ENCODE measurements around the gene ABR. TPM values are rescaled to one million over a fixed set of nuclear protein-coding genes. Genes with fewer than 3 reads are reported as not detected.

The ABR gene
- total RNA-seq, 1 donor = 64.6 TPM

GRCh38 chr17:1202291-1202690, 22.5 kb upstream of the ABR start:
- DNase-seq (ENCODE audit: low read depth in 2 of 3, low spot score in 2 of 3) = no peak

GRCh38 chr17:1201132-1201702, 21.4 kb upstream of the ABR start:
- peak in 1 of 3 donors; percentile 41 for DNase-seq (ENCODE audit: low read depth in 2 of 3, low spot score in 2 of 3)

- DNase-seq (ENCODE audit: low read depth in 2 of 3, low spot score in 2 of 3) = peak in 1 of 3 donors; percentile 51
Measured at GRCh38 chr17:1199271-1199743, 19.5 kb upstream of the ABR start.

- DNase-seq (ENCODE audit: low read depth in 2 of 3, low spot score in 2 of 3) = peak in 2 of 3 donors; percentile 99
Measured at GRCh38 chr17:1197781-1198490, 18.2 kb upstream of the ABR start.

- DNase-seq (ENCODE audit: low read depth in 2 of 3, low spot score in 2 of 3) = peak in 2 of 3 donors; percentile 67 to 71
Measured at GRCh38 chr17:1197379-1197778, 17.6 kb upstream of the ABR start.

- no peak for DNase-seq (ENCODE audit: low read depth in 2 of 3, low spot score in 2 of 3)
Measured at GRCh38 chr17:1196946-1197345, 17.2 kb upstream of the ABR start.

- DNase-seq (ENCODE audit: low read depth in 2 of 3, low spot score in 2 of 3) = no peak
Measured at GRCh38 chr17:1192911-1193699, 13.3 kb upstream of the ABR start.

GRCh38 chr17:1190751-1191331, 11.1 kb upstream of the ABR start:
- DNase-seq (ENCODE audit: low read depth in 2 of 3, low spot score in 2 of 3) = peak in 1 of 3 donors; percentile 33

GRCh38 chr17:1188812-1189504, 9.2 kb upstream of the ABR start:
- no peak for DNase-seq (ENCODE audit: low read depth in 2 of 3, low spot score in 2 of 3)

GRCh38 chr17:1186923-1187771, 7.4 kb upstream of the ABR start:
- peak in 2 of 3 donors; percentile 76 to 84 for DNase-seq (ENCODE audit: low read depth in 2 of 3, low spot score in 2 of 3)

- no peak for DNase-seq (ENCODE audit: low read depth in 2 of 3, low spot score in 2 of 3)
Measured at GRCh38 chr17:1186214-1186820, 6.5 kb upstream of the ABR start.

GRCh38 chr17:1183171-1183873, 3.5 kb upstream of the ABR start:
- DNase-seq (ENCODE audit: low read depth in 2 of 3, low spot score in 2 of 3) = no peak

- no peak for DNase-seq (ENCODE audit: low read depth in 2 of 3, low spot score in 2 of 3)
Measured at GRCh38 chr17:1182811-1183170, 3.0 kb upstream of the ABR start.

GRCh38 chr17:1181753-1182137, 2.0 kb upstream of the ABR start:
- DNase-seq (ENCODE audit: low read depth in 2 of 3, low spot score in 2 of 3) = no peak

- DNase-seq (ENCODE audit: low read depth in 2 of 3, low spot score in 2 of 3) = no peak
Measured at GRCh38 chr17:1180958-1181752, 1.4 kb upstream of the ABR start.

GRCh38 chr17:1179112-1179817, 516 bp downstream of the ABR start:
- no peak for DNase-seq (ENCODE audit: low read depth in 2 of 3, low spot score in 2 of 3)

- DNase-seq (ENCODE audit: low read depth in 2 of 3, low spot score in 2 of 3) = no peak
Measured at GRCh38 chr17:1177016-1177700, 2.6 kb downstream of the ABR start.
